KMS-11 (cell line): ENCODE data around the gene PPFIBP1.
A peak's percentile ranks its signal among the peaks of the same experiment; 100 is the strongest.

Experiments
- H2AFZ ChIP-seq: fragments of 200-600 bp; sonication (generic); 2 replicates; pipeline ENCODE4 v1.6.1; 2016; ENCODE audit warnings: antibody characterized with exemption, mixed run types, low read depth
- H3K27ac ChIP-seq: fragments of 200-600 bp; sonication (generic); 2 replicates; pipeline ENCODE4 v1.6.1; 2016; ENCODE audit warnings: mild to moderate bottlenecking, mixed run types
- H3K27me3 ChIP-seq: fragments of 200-600 bp; sonication (generic); 2 replicates; pipeline ENCODE4 v1.6.1; 2017; ENCODE audit warnings: mild to moderate bottlenecking, low read depth, mixed run types, moderate library complexity; ENCODE audit not compliant: insufficient read depth
- H3K36me3 ChIP-seq: fragments of 200-600 bp; sonication (generic); 2 replicates; pipeline ENCODE4 v1.6.1; 2017; ENCODE audit warnings: mild to moderate bottlenecking, mixed run types; ENCODE audit not compliant: insufficient read depth
- H3K4me1 ChIP-seq: fragments of 200-600 bp; sonication (generic); 2 replicates; pipeline ENCODE4 v1.6.1; 2016; ENCODE audit warnings: mild to moderate bottlenecking, low read depth, mixed run types; ENCODE audit not compliant: poor library complexity, severe bottlenecking
- H3K4me2 ChIP-seq: fragments of 200-600 bp; sonication (generic); 2 replicates; pipeline ENCODE4 v1.7.0; 2016; ENCODE audit warnings: mild to moderate bottlenecking, mixed run types
- H3K4me3 ChIP-seq: fragments of 200-600 bp; sonication (generic); IDR thresholded peaks from 2 replicates; pipeline ENCODE4 v1.6.1; 2017; ENCODE audit warnings: low read depth, low read length, mixed read lengths; ENCODE audit not compliant: insufficient read depth
- H3K79me2 ChIP-seq: fragments of 200-600 bp; sonication (generic); 2 replicates; pipeline ENCODE4 v1.6.1; 2016; ENCODE audit warnings: low read depth, mixed run types; ENCODE audit not compliant: insufficient read depth
- H3K9ac ChIP-seq: fragments of 200-600 bp; sonication (generic); 2 replicates; pipeline ENCODE4 v1.6.1; 2016; ENCODE audit warnings: mild to moderate bottlenecking, mixed run types
- H4K20me1 ChIP-seq: fragments of 200-600 bp; sonication (generic); 2 replicates; pipeline ENCODE4 v1.6.1; 2016; ENCODE audit warnings: mild to moderate bottlenecking, mixed run types; ENCODE audit not compliant: insufficient read depth
- TF ChIP-seq, protein P1 (sequence below): fragments of 200-600 bp; sonication (generic); conservative IDR thresholded peaks from 2 replicates; pipeline ENCODE4 v1.6.1; 2017; ENCODE audit warnings: low read depth, mild to moderate bottlenecking, antibody characterized with exemption, low read length, moderate library complexity, mixed read lengths

PPFIBP1 gene

GRCh38 chr12:27705263-27705662 lies 181.3 kb downstream of the PPFIBP1 start:
- Histone ChIP-seq H2AFZ (no peak overlapping the region), H3K36me3 (no peaks in the 10 kb centered on the region), H3K79me2 (no peaks in the 10 kb centered on the region), H3K9ac (no peak overlapping the region), H4K20me1 (no peaks in the 10 kb centered on the region), H3K27ac (no peak overlapping the region), H3K4me3 (no peak overlapping the region), H3K4me1 (peaks cover 12% of the 10 kb centered on the region), H3K27me3 (no peaks in the 10 kb centered on the region), H3K4me2 (no peak overlapping the region)
- TF ChIP-seq, protein P1, sequence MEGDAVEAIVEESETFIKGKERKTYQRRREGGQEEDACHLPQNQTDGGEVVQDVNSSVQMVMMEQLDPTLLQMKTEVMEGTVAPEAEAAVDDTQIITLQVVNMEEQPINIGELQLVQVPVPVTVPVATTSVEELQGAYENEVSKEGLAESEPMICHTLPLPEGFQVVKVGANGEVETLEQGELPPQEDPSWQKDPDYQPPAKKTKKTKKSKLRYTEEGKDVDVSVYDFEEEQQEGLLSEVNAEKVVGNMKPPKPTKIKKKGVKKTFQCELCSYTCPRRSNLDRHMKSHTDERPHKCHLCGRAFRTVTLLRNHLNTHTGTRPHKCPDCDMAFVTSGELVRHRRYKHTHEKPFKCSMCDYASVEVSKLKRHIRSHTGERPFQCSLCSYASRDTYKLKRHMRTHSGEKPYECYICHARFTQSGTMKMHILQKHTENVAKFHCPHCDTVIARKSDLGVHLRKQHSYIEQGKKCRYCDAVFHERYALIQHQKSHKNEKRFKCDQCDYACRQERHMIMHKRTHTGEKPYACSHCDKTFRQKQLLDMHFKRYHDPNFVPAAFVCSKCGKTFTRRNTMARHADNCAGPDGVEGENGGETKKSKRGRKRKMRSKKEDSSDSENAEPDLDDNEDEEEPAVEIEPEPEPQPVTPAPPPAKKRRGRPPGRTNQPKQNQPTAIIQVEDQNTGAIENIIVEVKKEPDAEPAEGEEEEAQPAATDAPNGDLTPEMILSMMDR, result no peak

DNA sequence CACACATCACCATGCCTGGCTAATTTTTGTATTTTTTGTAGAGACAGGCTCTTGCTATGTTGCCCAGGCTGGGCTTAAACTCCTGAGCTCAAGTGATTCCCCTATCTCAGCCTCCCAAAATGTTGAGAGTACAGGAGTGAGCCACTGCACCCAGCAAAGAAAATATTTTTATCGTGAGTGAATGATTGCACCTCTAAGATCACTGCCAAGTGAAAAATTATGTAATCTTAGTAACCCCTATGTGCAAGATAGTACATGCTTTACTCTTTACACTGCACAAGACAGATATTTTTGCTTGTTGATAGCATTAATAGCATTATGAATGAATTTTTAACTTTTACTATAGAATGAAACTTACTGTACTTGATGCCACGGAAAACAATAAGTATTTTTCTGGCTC lies 183.2 kb downstream of the PPFIBP1 start:
- Histone ChIP-seq H3K4me3 (no peak overlapping the region), H3K27ac (no peak overlapping the region), H3K27me3 (no peaks in the 10 kb centered on the region), H3K79me2 (peaks cover 16% of the 10 kb centered on the region), H4K20me1 (no peaks in the 10 kb centered on the region), H3K4me2 (no peak overlapping the region), H3K36me3 (no peaks in the 10 kb centered on the region), H2AFZ (no peak overlapping the region), H3K4me1 (peaks cover 20% of the 10 kb centered on the region), H3K9ac (no peak overlapping the region)
- TF ChIP-seq, protein P1, result no peak

DNA sequence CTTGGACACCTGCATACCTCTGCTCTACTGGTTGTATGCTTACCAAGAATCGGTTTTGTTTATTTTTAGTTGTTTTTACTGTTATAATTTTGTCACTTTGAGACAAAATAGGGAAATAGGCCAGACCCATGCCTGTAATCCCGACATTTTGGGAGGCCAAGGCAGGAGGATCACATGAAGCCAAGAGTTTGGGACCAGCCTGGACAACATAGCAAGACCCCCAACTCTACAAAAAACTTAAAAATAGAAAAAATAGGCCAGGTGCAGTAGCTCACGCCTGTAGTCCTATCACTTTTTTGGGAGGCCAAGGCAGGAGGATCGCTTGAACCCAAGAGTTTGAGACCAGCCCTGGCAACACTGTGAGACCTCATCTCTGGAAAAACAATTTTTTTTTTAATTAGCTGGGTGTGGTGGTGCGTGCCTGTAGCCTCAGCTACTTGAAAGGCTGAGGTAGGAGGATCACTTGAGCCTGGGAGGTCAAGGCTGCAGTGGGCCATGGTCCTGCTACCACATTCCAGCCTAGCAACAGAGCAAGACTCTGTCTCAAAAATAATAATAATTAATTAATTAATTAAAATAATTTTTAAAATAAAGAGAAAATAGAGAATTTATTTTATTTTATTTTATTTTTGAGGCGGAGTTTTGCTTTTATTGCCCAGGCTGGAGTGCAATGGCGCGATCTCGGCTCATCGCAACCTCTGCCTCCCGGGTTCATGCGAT lies 185.4 kb downstream of the PPFIBP1 start:
- Histone ChIP-seq H3K4me3 (no peak overlapping the region), H3K27me3 (no peaks in the 10 kb centered on the region), H3K9ac (no peak overlapping the region), H3K36me3 (no peaks in the 10 kb centered on the region), H3K4me2 (no peak overlapping the region), H3K27ac (no peak overlapping the region), H3K79me2 (peaks cover 32% of the 10 kb centered on the region), H2AFZ (peak overlapping the region; percentile 90; the same call in 1 of the 2 replicates), H3K4me1 (peaks cover 23% of the 10 kb centered on the region), H4K20me1 (no peaks in the 10 kb centered on the region)
- TF ChIP-seq, protein P1, result no peak

DNA sequence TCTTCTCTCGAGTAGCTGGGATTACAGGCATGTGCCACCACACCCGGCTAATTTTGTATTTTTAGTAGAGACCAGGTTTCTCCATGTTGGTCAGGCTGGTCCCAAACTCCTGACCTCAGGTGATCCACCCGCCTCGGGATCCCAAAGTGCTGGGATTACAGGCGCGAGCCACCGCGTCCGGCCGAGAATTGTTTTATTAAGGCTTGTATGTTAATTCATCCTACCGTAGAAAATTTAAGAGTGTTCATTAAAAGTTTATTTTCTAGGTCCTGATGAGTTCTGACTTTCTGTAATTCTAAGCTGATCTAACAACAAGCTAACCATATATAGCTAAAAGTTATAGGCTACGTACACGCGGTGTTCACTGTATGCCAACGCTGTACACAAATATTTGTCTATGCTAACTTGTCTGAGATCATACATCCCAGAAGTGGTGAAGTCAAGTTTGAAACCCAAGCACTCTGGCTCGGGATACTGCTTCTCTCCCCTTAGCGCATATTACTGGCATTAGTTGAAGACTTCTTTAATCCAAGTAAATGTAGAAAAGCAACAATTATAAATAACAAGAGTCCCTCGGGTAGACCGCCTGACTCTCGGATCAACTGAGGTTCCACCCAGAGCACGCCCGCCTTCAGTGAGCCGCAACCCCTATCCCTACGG lies 186.1 kb downstream of the PPFIBP1 start:
- Histone ChIP-seq H3K4me2 (peak overlapping the region; percentile 81), H2AFZ (peak overlapping the region; percentile 90)

More for the DNA sequence above, 186.1 kb downstream of the PPFIBP1 start:
- TF ChIP-seq, protein P1, result no peak
- Histone ChIP-seq H3K4me1 (peaks cover 20% of the 10 kb centered on the region), H3K27me3 (no peaks in the 10 kb centered on the region), H3K79me2 (peaks cover 32% of the 10 kb centered on the region), H4K20me1 (no peaks in the 10 kb centered on the region), H3K9ac (peak overlapping the region; percentile 83), H3K36me3 (no peaks in the 10 kb centered on the region), H3K27ac (peak overlapping the region; percentile 84; the same call in 1 of the 2 replicates), H3K4me3 (no peak overlapping the region)
